Activated B cell treated with CpG ODN at 0.5 μM for 24 hours (primary cell): ENCODE measurements around the gene ITPA. TPM values are rescaled to one million over a fixed set of nuclear protein-coding genes. Genes with fewer than 3 reads are reported as not detected.

Experiments
- ATAC-seq: fragments of 200-7000 bp; cut with Tn5 transposase; one replicate; pipeline ENCODE4 v1.10.0; 2021; ENCODE audit warnings: low read depth, mild to moderate bottlenecking, moderate library complexity
- CTCF ChIA-PET: fragments of 350-600 bp; sonication (Branson Sonifier 250); formaldehyde crosslinking; loops from one replicate; lab custom pipeline; 2021; ENCODE audit warnings: antibody characterized with exemption; lab: Charles Lee
- POLR2A ChIA-PET: fragments of 350-600 bp; sonication (Branson Sonifier 250); formaldehyde crosslinking; loops from one replicate; lab custom pipeline; 2021; ENCODE audit warnings: antibody characterized with exemption; lab: Charles Lee
- DNase-seq: peaks from one replicate; pipeline ENCODE4 v3.0.0; 2022
- H3K27ac Mint-ChIP-seq: one replicate; pipeline ENCODE4 v1.8.0; 2020; ENCODE audit warnings: mixed read lengths
- H3K27me3 Mint-ChIP-seq: one replicate; pipeline ENCODE4 v1.8.0; 2021; ENCODE audit warnings: mixed read lengths
- H3K36me3 Mint-ChIP-seq: one replicate; pipeline ENCODE4 v1.8.0; 2021; ENCODE audit warnings: low read depth, mixed read lengths
- H3K4me1 Mint-ChIP-seq: one replicate; pipeline ENCODE4 v1.8.0; 2021; ENCODE audit warnings: mixed read lengths
- H3K4me3 Mint-ChIP-seq: one replicate; pipeline ENCODE4 v1.8.0; 2020; ENCODE audit warnings: mild to moderate bottlenecking, mixed read lengths
- H3K9me3 Mint-ChIP-seq: one replicate; pipeline ENCODE4 v1.8.0; 2020; ENCODE audit warnings: mixed read lengths
- CTCF ChIP-seq: fragments of 200-600 bp; IDR thresholded peaks from one replicate; pipeline ENCODE4 v1.8.0; 2022; ENCODE audit warnings: antibody characterized with exemption, mild to moderate bottlenecking
- intact Hi-C: fragments of 100-400 bp; cut with micrococcal nuclease; formaldehyde crosslinking; loops from one replicate; pipeline ENCODE4 v1.15.1; 2024
- total RNA-seq: library from RNA; stranded (reverse); gene quantifications from 2 replicates; pipeline ENCODE4 v1.2.3, GENCODE V29; 2022

Gene ITPA
- total RNA-seq, 1 donor from 2014 or later, result 84.8 TPM

GRCh38 chr20:3227936-3228749 lies 18.8 kb downstream of the ITPA start:
- Mint-ChIP-seq H3K9me3 (no peaks in the 10 kb centered on the region), H3K27me3 (no peaks in the 10 kb centered on the region), H3K4me3 (no peak overlapping the region), H3K36me3 (peaks cover 10% of the 10 kb centered on the region), H3K4me1 (peaks cover 12% of the 10 kb centered on the region), H3K27ac (no peak overlapping the region)
- ChIA-PET CTCF (no interaction called here), POLR2A (no interaction called here)
- no peak for TF ChIP-seq CTCF
- DNase-seq (no peak), ATAC-seq (no peak)
- intact Hi-C loops, result no loop called here

GRCh38 chr20:3228750-3229032 lies 19.4 kb downstream of the ITPA start:
- Mint-ChIP-seq H3K4me1 (peaks cover 6% of the 10 kb centered on the region), H3K9me3 (no peaks in the 10 kb centered on the region), H3K27ac (no peak overlapping the region), H3K27me3 (no peaks in the 10 kb centered on the region), H3K36me3 (peaks cover 5% of the 10 kb centered on the region), H3K4me3 (no peak overlapping the region)
- no peak for TF ChIP-seq CTCF
- CTCF ChIA-PET, result no interaction called here
- POLR2A ChIA-PET, result no interaction called here
- ATAC-seq (no peak), DNase-seq (no peak)
- intact Hi-C loops, result no loop called here

GRCh38 chr20:3229158-3229557 lies 19.9 kb downstream of the ITPA start:
- CTCF ChIA-PET, result no interaction called here
- DNase-seq (no peak), ATAC-seq (no peak)
- Mint-ChIP-seq H3K36me3 (peaks cover 5% of the 10 kb centered on the region), H3K27me3 (no peaks in the 10 kb centered on the region), H3K27ac (no peak overlapping the region), H3K4me3 (no peak overlapping the region), H3K9me3 (no peaks in the 10 kb centered on the region), H3K4me1 (peaks cover 2% of the 10 kb centered on the region)
- POLR2A ChIA-PET, result no interaction called here
- no peak for TF ChIP-seq CTCF
- intact Hi-C loops, result no loop called here

DNA sequence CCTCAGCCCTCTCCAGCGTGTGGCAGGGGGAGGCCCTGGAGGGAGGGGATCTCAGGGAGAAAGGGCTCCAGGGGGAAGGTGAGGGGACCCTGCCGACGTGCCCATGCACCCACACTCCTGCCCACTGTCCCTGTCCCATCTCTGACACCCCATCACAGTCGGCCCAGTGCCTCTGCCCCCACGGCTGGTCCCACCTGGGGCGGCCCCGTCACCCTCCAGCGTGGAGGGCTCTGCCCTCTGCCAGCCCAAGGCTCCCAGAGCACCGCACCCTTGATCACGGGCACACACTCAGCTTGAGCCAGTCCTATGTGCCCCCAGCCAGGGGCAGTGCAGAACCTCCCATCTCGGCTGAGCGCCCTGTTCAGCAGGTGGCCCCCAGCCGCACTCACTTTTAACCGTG lies 20.5 kb downstream of the ITPA start:
- ATAC-seq (no peak), DNase-seq (no peak)
- intact Hi-C loops, result no loop called here
- Mint-ChIP-seq H3K27me3 (no peaks in the 10 kb centered on the region), H3K9me3 (no peaks in the 10 kb centered on the region), H3K36me3 (peaks cover 3% of the 10 kb centered on the region), H3K27ac (no peak overlapping the region), H3K4me3 (no peak overlapping the region), H3K4me1 (peaks cover 2% of the 10 kb centered on the region)
- ChIA-PET CTCF (no interaction called here), POLR2A (no interaction called here)
- no peak for TF ChIP-seq CTCF

DNA sequence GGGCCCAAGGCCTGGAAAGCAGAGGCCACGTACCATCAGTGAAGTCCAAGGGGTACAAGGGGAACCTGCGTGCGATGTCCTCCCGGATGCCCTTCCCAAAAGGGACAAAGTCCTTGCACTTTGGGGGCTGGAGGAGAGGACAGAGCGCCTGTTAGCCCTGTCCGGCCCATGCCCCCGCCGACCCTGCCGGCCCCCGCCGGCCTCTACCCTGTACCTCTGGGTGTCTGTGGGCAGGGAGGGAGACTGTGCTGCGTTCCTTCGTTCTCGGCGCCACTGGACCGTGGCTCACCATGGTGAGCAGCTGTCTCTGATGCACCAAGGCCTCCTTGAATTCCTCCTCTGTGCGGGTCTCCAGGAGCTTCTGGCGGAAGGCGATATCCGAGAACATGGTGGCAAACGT lies 21.8 kb downstream of the ITPA start:
- Mint-ChIP-seq H3K9me3 (no peaks in the 10 kb centered on the region), H3K27me3 (peaks cover 6% of the 10 kb centered on the region), H3K4me3 (no peak overlapping the region), H3K36me3 (peaks cover 3% of the 10 kb centered on the region), H3K4me1 (no peaks in the 10 kb centered on the region), H3K27ac (no peak overlapping the region)
- ChIA-PET POLR2A (no interaction called here), CTCF (no interaction called here)
- ATAC-seq (no peak), DNase-seq (no peak)
- intact Hi-C loops, result no loop called here
- no peak for TF ChIP-seq CTCF
